ENCODE data around the gene SLC7A1. TPM values are rescaled to one million over a fixed set of nuclear protein-coding genes. Genes with fewer than 3 reads are reported as not detected.

Gene SLC7A1
- total and polyA plus RNA-seq, 2 of the 4 experiments (the other 2 are of a cell fraction): 9.7 to 22.3 TPM

GRCh38 chr13:29597706-29598105, 2.2 kb upstream of the SLC7A1 start:
- intact Hi-C loops (cut with micrococcal nuclease) (no loop called here), dilution Hi-C loops (cut with HindIII; ENCODE audit: low sequenced_read_pairs, unreplicated experiment) (no loop called here), in situ Hi-C loops (cut with MboI; ENCODE audit: low sequenced_read_pairs) (no loop called here)
- Histone ChIP-seq H3K9me3 (ENCODE audit: control insufficient read depth, insufficient read depth, low read length) (no peaks in the 10 kb centered on the region), H3K23ac (ENCODE audit: low read depth, low read length) (no peak overlapping the region), H3K4ac (ENCODE audit: low read depth, low read length) (no peak overlapping the region), H4K5ac (ENCODE audit: low read depth, low read length) (no peak overlapping the region), H3K36me3 (ENCODE audit: control insufficient read depth, insufficient read depth, low read length) (no peaks in the 10 kb centered on the region), H4K91ac (ENCODE audit: insufficient read depth, low read depth, low read length) (no peak overlapping the region), H3K27me3 (ENCODE audit: control insufficient read depth, insufficient read depth, low read length) (peaks cover 11% of the 10 kb centered on the region), H3K18ac (ENCODE audit: low read depth, low read length) (no peak overlapping the region), H4K8ac (ENCODE audit: low read depth in 2 of 2, low read length in 2 of 2) (no peak overlapping the region), H3K9me1 (ENCODE audit: insufficient read depth, low read length) (peaks cover 4% of the 10 kb centered on the region; the same call in 1 of the 2 replicates), H2AK9ac (replicated peaks; ENCODE audit: low read depth, low read length, poor library complexity) (no peak overlapping the region), H4K20me1 (ENCODE audit: insufficient read depth, low read length) (peaks cover 13% of the 10 kb centered on the region), H2AK5ac (ENCODE audit: low read depth, low read length) (no peak overlapping the region), H3K4me2 (ENCODE audit: low read depth, low read length) (no peak overlapping the region), H2BK5ac (ENCODE audit: low read depth, low read length, poor library complexity, severe bottlenecking) (no peak overlapping the region), H3K27ac (ENCODE audit: insufficient read depth, low read length) (no peak overlapping the region), H2BK15ac (ENCODE audit: low read depth, low read length) (no peak overlapping the region), H3K4me3 (ENCODE audit: insufficient read depth, low read depth, low read length) (no peak overlapping the region), H2BK120ac (ENCODE audit: low read depth, low read length) (no peak overlapping the region), H2BK20ac (ENCODE audit: low read depth, low read length) (no peak overlapping the region), H3K56ac (ENCODE audit: extremely low read depth, insufficient read depth, low read length) (no peak overlapping the region), H3K9ac (ENCODE audit: low read depth, low read length) (no peak overlapping the region), H3K14ac (replicated peaks; ENCODE audit: low read depth, low read length) (no peak overlapping the region), H3K79me1 (ENCODE audit: low read depth in 1 of 2, low read length in 2 of 2) (peaks cover 5 to 18% of the 10 kb centered on the region in 2 experiments), H3K4me1 (ENCODE audit: control insufficient read depth, insufficient read depth, low read length) (no peaks in the 10 kb centered on the region), H2AFZ (replicated peaks; ENCODE audit: low read length, poor library complexity) (no peak overlapping the region)
- ChIA-PET POLR2A (ENCODE audit: unreplicated experiment) (no interaction called here), CTCF (no interaction called here)
- no peak for DNase-seq
- TF ChIP-seq RFX5 (IDR thresholded peaks at IDR 0.05; ENCODE audit: low read depth, low read length) (no peak), CHD1 (IDR thresholded peaks at IDR 0.05; ENCODE audit: low read depth, low read length) (no peak), CEBPB (IDR thresholded peaks at IDR 0.05; ENCODE audit: low read depth, low read length) (no peak), MXI1 (IDR thresholded peaks at IDR 0.05; ENCODE audit: borderline replicate concordance, low read depth, low read length) (no peak), FOS (IDR thresholded peaks at IDR 0.05; ENCODE audit: low read depth, low read length) (no peak), MAFK (IDR thresholded peaks at IDR 0.05; ENCODE audit: low read depth, low read length) (no peak), USF2 (IDR thresholded peaks at IDR 0.05; ENCODE audit: low read depth, low read length) (no peak)
- BruUV-seq (replicated peaks): no TSS peak
- ATAC-seq (ENCODE audit: low read depth): no peak
- WGBS, 2 experiments (ENCODE audit: extremely low coverage in 2 of 2, insufficient read length in 1 of 2): no CpG with 5 or more reads among the region's 3 CpGs
